Measurements from ENCODE around the gene ACTC1.
"Not testable (repeated sequence)": the region's sequence is repeated elsewhere in the genome, so short reads cannot be mapped to it uniquely, and the experiment has no call there.

Gene ACTC1

GRCh38 chr15:34812369-34812768 is 17.0 kb upstream of the ACTC1 start:
- H3K27me3 ChIP-seq (ENCODE audit: insufficient read depth, low read depth, severe bottlenecking) = no peaks in the 10 kb centered on the region
- H3K36me3 ChIP-seq = no peaks in the 10 kb centered on the region
- H3K27ac ChIP-seq = no peak overlapping the region
- no peak for DNase-seq
- TF ChIP-seq CTCF (IDR thresholded peaks at IDR 0.05; ENCODE audit: low read depth, low read length) = no peak
- H3K4me3 ChIP-seq (ENCODE audit: low read depth, low read length) = no peak overlapping the region
- peaks cover 2% of the 10 kb centered on the region for H3K9me3 ChIP-seq (ENCODE audit: severe bottlenecking)

GRCh38 chr15:34810443-34811129 is 15.2 kb upstream of the ACTC1 start:
- Histone ChIP-seq H3K36me3 (no peaks in the 10 kb centered on the region), H3K4me3 (ENCODE audit: low read depth, low read length) (no peak overlapping the region), H3K27ac (no peak overlapping the region), H3K27me3 (ENCODE audit: insufficient read depth, low read depth, severe bottlenecking) (no peaks in the 10 kb centered on the region), H3K9me3 (ENCODE audit: severe bottlenecking) (peaks cover 2% of the 10 kb centered on the region)
- TF ChIP-seq CTCF (IDR thresholded peaks at IDR 0.05; ENCODE audit: low read depth, low read length) = no peak
- no peak for DNase-seq

GRCh38 chr15:34809186-34809585 is 13.8 kb upstream of the ACTC1 start:
- no peak for DNase-seq
- Histone ChIP-seq H3K4me3 (ENCODE audit: low read depth, low read length) (no peak overlapping the region), H3K9me3 (ENCODE audit: severe bottlenecking) (peaks cover 2% of the 10 kb centered on the region), H3K27ac (no peak overlapping the region), H3K27me3 (ENCODE audit: insufficient read depth, low read depth, severe bottlenecking) (no peaks in the 10 kb centered on the region), H3K36me3 (no peaks in the 10 kb centered on the region)
- TF ChIP-seq CTCF (IDR thresholded peaks at IDR 0.05; ENCODE audit: low read depth, low read length) = no peak

- Histone ChIP-seq H3K27ac (no peak overlapping the region), H3K4me3 (ENCODE audit: low read depth, low read length) (no peak overlapping the region), H3K9me3 (ENCODE audit: severe bottlenecking) (peaks cover 2% of the 10 kb centered on the region), H3K36me3 (no peaks in the 10 kb centered on the region), H3K27me3 (ENCODE audit: insufficient read depth, low read depth, severe bottlenecking) (no peaks in the 10 kb centered on the region)
- no peak for TF ChIP-seq CTCF (IDR thresholded peaks at IDR 0.05; ENCODE audit: low read depth, low read length)
- DNase-seq = no peak
These were observed 12.7 kb upstream of the ACTC1 start for GRCh38 chr15:34808016-34808415.

GRCh38 chr15:34807241-34807640 is 11.9 kb upstream of the ACTC1 start:
- H3K4me3 ChIP-seq (ENCODE audit: low read depth, low read length); H3K36me3 ChIP-seq; H3K9me3 ChIP-seq (ENCODE audit: severe bottlenecking); DNase-seq; H3K27me3 ChIP-seq (ENCODE audit: insufficient read depth, low read depth, severe bottlenecking); H3K27ac ChIP-seq: not testable (repeated sequence)

- no peak for DNase-seq
- no peaks in the 10 kb centered on the region for H3K36me3 ChIP-seq
- H3K27me3 ChIP-seq (ENCODE audit: insufficient read depth, low read depth, severe bottlenecking) = no peaks in the 10 kb centered on the region
- TF ChIP-seq CTCF (IDR thresholded peaks at IDR 0.05; ENCODE audit: low read depth, low read length) = no peak
- no peak overlapping the region for H3K4me3 ChIP-seq (ENCODE audit: low read depth, low read length)
- no peak overlapping the region for H3K27ac ChIP-seq
- peaks cover 2% of the 10 kb centered on the region for H3K9me3 ChIP-seq (ENCODE audit: severe bottlenecking)
These were observed 9.4 kb upstream of the ACTC1 start for GRCh38 chr15:34804776-34805175.
